ENCODE data around the gene NFATC2.

NFATC2 gene

GRCh38 chr20:51578145-51578459 lies 35.6 kb upstream of the NFATC2 start:
- H3K4me3 ChIP-seq (ENCODE audit: low read length, poor library complexity, severe bottlenecking) = no peak overlapping the region
- H2AFZ ChIP-seq (ENCODE audit: low read length) = no peak overlapping the region
- no peak overlapping the region for H3K4me2 ChIP-seq (ENCODE audit: low read depth, low read length, poor library complexity, severe bottlenecking)
- no peaks in the 10 kb centered on the region for H3K4me1 ChIP-seq (ENCODE audit: insufficient read depth, low read length, poor library complexity, severe bottlenecking)
- no peaks in the 10 kb centered on the region for H3K79me2 ChIP-seq (ENCODE audit: insufficient read depth, low read length)
- H4K20me1 ChIP-seq (ENCODE audit: insufficient read depth, low read length, poor library complexity, severe bottlenecking) = no peaks in the 10 kb centered on the region
- TF ChIP-seq, protein P1, sequence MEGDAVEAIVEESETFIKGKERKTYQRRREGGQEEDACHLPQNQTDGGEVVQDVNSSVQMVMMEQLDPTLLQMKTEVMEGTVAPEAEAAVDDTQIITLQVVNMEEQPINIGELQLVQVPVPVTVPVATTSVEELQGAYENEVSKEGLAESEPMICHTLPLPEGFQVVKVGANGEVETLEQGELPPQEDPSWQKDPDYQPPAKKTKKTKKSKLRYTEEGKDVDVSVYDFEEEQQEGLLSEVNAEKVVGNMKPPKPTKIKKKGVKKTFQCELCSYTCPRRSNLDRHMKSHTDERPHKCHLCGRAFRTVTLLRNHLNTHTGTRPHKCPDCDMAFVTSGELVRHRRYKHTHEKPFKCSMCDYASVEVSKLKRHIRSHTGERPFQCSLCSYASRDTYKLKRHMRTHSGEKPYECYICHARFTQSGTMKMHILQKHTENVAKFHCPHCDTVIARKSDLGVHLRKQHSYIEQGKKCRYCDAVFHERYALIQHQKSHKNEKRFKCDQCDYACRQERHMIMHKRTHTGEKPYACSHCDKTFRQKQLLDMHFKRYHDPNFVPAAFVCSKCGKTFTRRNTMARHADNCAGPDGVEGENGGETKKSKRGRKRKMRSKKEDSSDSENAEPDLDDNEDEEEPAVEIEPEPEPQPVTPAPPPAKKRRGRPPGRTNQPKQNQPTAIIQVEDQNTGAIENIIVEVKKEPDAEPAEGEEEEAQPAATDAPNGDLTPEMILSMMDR (conservative IDR thresholded peaks at IDR 0.05; ENCODE audit: low read length) = no peak
- TF ChIP-seq EZH2phosphoT487 (IDR thresholded peaks at IDR 0.05; ENCODE audit: borderline replicate concordance) = no peak
- no peaks in the 10 kb centered on the region; the same call in 1 of the 2 replicates for H3K9me3 ChIP-seq (ENCODE audit: insufficient read depth, low read depth, low read length)
- no peaks in the 10 kb centered on the region for H3F3A ChIP-seq (ENCODE audit: low read depth)
- H3K9ac ChIP-seq (ENCODE audit: low read depth, low read length, poor library complexity, severe bottlenecking) = no peak overlapping the region
- H3K36me3 ChIP-seq (ENCODE audit: insufficient read depth, low read length) = no peaks in the 10 kb centered on the region
- no peaks in the 10 kb centered on the region for H3K27me3 ChIP-seq (ENCODE audit: insufficient read depth, low read length, poor library complexity, severe bottlenecking)
- no peaks in the 10 kb centered on the region for H3K9me2 ChIP-seq (replicated peaks; ENCODE audit: low read depth, low read length)

- no peaks in the 10 kb centered on the region for H4K20me1 ChIP-seq (ENCODE audit: insufficient read depth, low read length, poor library complexity, severe bottlenecking)
- no peaks in the 10 kb centered on the region for H3F3A ChIP-seq (ENCODE audit: low read depth)
- no peaks in the 10 kb centered on the region for H3K36me3 ChIP-seq (ENCODE audit: insufficient read depth, low read length)
- H3K27me3 ChIP-seq (ENCODE audit: insufficient read depth, low read length, poor library complexity, severe bottlenecking) = no peaks in the 10 kb centered on the region
- TF ChIP-seq, protein P1 (conservative IDR thresholded peaks at IDR 0.05; ENCODE audit: low read length) = 0 out of 2 replicates have a peak, but pooled peaks have one; percentile 11
- no peak for TF ChIP-seq EZH2phosphoT487 (IDR thresholded peaks at IDR 0.05; ENCODE audit: borderline replicate concordance)
- H3K4me2 ChIP-seq (ENCODE audit: low read depth, low read length, poor library complexity, severe bottlenecking) = no peak overlapping the region
- H3K9ac ChIP-seq (ENCODE audit: low read depth, low read length, poor library complexity, severe bottlenecking) = no peak overlapping the region
- H3K9me2 ChIP-seq (replicated peaks; ENCODE audit: low read depth, low read length) = no peaks in the 10 kb centered on the region
- H3K79me2 ChIP-seq (ENCODE audit: insufficient read depth, low read length) = no peaks in the 10 kb centered on the region
- no peaks in the 10 kb centered on the region; the same call in 1 of the 2 replicates for H3K9me3 ChIP-seq (ENCODE audit: insufficient read depth, low read depth, low read length)
- no peaks in the 10 kb centered on the region for H3K4me1 ChIP-seq (ENCODE audit: insufficient read depth, low read length, poor library complexity, severe bottlenecking)
- H3K4me3 ChIP-seq (ENCODE audit: low read length, poor library complexity, severe bottlenecking) = no peak overlapping the region
- H2AFZ ChIP-seq (ENCODE audit: low read length) = no peak overlapping the region
These were observed 35.1 kb upstream of the NFATC2 start for GRCh38 chr20:51577432-51578144.

GRCh38 chr20:51575486-51575885 lies 33.0 kb upstream of the NFATC2 start:
- H2AFZ ChIP-seq (ENCODE audit: low read length) = no peak overlapping the region
- H3K27me3 ChIP-seq (ENCODE audit: insufficient read depth, low read length, poor library complexity, severe bottlenecking) = no peaks in the 10 kb centered on the region
- no peak overlapping the region for H3K4me2 ChIP-seq (ENCODE audit: low read depth, low read length, poor library complexity, severe bottlenecking)
- H4K20me1 ChIP-seq (ENCODE audit: insufficient read depth, low read length, poor library complexity, severe bottlenecking) = no peaks in the 10 kb centered on the region
- no peaks in the 10 kb centered on the region for H3K4me1 ChIP-seq (ENCODE audit: insufficient read depth, low read length, poor library complexity, severe bottlenecking)
- H3K36me3 ChIP-seq (ENCODE audit: insufficient read depth, low read length) = no peaks in the 10 kb centered on the region
- H3K9ac ChIP-seq (ENCODE audit: low read depth, low read length, poor library complexity, severe bottlenecking) = no peak overlapping the region
- no peak for TF ChIP-seq EZH2phosphoT487 (IDR thresholded peaks at IDR 0.05; ENCODE audit: borderline replicate concordance)
- TF ChIP-seq, protein P1 (conservative IDR thresholded peaks at IDR 0.05; ENCODE audit: low read length) = no peak
- H3K9me2 ChIP-seq (replicated peaks; ENCODE audit: low read depth, low read length) = no peaks in the 10 kb centered on the region
- H3F3A ChIP-seq (ENCODE audit: low read depth) = no peaks in the 10 kb centered on the region
- H3K9me3 ChIP-seq (ENCODE audit: insufficient read depth, low read depth, low read length) = no peaks in the 10 kb centered on the region; the same call in 1 of the 2 replicates
- H3K4me3 ChIP-seq (ENCODE audit: low read length, poor library complexity, severe bottlenecking) = no peak overlapping the region
- no peaks in the 10 kb centered on the region for H3K79me2 ChIP-seq (ENCODE audit: insufficient read depth, low read length)
